GM12872 (cell line): ENCODE results near the gene RAB11FIP3.

Experiments
- TF ChIP-seq, protein P1 (sequence below): IDR thresholded peaks from 3 replicates; pipeline ENCODE4 v1.5.1; 2011; ENCODE audit warnings: low read depth, mild to moderate bottlenecking, low read length, moderate library complexity; ENCODE audit not compliant: insufficient read depth

Gene RAB11FIP3

DNA sequence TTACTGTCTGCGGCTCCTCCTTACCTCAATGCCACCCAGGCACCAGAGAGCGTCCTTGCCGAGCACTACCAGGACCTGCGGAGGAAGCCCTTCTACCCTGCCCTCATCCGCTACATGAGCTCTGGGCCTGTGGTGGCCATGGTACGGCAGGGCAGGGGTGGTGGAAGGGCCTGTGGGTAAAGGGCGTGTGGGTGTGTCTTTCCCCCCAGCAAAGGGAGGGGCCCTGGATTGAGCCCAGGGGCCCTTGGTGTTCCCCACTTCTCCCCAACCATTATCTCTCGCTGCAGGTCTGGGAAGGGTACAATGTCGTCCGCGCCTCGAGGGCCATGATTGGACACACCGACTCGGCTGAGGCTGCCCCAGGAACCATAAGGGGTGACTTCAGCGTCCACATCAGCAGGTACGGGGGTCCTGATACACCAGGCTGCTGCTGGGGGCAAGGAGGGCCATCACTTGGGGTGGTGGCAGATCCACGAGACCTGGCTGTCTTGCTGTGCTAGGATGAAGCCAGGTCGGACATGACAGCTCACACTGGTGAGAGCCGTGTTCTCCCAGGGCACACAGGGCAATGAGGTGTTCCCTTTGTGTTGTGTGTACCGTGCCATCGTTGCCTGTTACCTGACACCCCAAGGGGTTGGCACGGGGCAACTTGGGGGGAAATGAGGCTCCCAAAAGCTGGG, 26.0 kb upstream of the RAB11FIP3 start:
- TF ChIP-seq, protein P1, sequence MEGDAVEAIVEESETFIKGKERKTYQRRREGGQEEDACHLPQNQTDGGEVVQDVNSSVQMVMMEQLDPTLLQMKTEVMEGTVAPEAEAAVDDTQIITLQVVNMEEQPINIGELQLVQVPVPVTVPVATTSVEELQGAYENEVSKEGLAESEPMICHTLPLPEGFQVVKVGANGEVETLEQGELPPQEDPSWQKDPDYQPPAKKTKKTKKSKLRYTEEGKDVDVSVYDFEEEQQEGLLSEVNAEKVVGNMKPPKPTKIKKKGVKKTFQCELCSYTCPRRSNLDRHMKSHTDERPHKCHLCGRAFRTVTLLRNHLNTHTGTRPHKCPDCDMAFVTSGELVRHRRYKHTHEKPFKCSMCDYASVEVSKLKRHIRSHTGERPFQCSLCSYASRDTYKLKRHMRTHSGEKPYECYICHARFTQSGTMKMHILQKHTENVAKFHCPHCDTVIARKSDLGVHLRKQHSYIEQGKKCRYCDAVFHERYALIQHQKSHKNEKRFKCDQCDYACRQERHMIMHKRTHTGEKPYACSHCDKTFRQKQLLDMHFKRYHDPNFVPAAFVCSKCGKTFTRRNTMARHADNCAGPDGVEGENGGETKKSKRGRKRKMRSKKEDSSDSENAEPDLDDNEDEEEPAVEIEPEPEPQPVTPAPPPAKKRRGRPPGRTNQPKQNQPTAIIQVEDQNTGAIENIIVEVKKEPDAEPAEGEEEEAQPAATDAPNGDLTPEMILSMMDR = no peak

DNA sequence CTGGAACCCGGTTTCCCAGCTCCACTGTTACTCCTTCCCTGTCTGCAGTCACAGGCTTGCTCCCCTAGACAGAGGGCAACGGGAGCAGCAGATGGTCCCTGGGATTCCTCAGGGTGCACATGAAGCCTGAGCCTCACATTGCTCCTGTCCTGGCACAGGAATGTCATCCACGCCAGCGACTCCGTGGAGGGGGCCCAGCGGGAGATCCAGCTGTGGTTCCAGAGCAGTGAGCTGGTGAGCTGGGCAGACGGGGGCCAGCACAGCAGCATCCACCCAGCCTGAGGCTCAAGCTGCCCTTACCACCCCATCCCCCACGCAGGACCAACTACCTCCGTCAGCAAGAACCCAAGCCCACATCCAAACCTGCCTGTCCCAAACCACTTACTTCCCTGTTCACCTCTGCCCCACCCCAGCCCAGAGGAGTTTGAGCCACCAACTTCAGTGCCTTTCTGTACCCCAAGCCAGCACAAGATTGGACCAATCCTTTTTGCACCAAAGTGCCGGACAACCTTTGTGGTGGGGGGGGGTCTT, 25.3 kb upstream of the RAB11FIP3 start:
- TF ChIP-seq, protein P1 = no peak

DNA sequence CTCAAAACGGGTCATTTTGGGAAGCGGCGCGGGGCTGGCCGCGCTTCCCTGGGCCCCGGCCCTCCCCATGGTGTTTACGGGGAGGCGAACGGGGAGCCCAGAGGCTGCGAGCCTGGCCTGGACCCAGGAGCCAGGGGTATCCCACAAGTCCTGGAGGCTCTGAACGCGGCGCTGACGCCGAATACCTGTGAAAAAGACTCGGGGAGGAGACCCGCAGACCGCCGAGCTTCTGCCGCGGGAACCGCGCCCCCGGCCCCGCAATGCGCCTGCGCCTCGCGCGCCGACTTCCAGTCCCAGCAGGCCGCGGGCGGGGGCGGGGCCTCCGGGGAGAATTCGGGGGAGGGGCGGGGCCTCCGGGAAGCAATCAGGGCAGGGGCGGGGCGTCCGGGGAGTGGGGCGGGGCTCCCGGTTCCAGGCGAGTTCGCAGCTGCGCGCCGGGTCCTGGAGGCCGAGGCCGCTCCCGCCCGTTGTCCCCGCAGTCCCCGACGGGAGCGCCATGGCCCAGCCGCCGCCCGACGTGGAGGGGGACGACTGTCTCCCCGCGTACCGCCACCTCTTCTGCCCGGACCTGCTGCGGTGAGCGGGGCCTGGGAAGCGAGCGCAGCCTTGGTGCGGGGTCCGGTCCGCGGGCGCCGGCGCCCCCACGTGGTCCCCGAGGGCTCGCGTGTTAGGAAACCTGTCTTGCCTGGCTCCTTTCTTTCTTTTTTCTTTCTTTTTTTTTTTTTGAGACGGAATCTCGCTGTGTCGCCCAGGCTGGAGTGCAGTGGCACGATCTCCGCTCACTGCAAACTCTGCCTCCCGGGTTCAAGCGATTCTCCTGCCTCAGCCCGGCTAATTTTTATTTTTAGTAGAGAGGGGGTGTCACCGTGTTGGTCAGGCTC, 23.7 kb upstream of the RAB11FIP3 start, which contains the start of gene DECR2:
Gene DECR2 (plus strand): TSS at position 418 of the 881 bp plus-strand sequence. CDS start 79 bp downstream, at position 497.
- TF ChIP-seq, protein P1 = peak; percentile 63

GRCh38 chr16:404971-405486, 20.4 kb upstream of the RAB11FIP3 start:
- TF ChIP-seq, protein P1 = no peak

GRCh38 chr16:405548-406506, 19.6 kb upstream of the RAB11FIP3 start:
- TF ChIP-seq, protein P1 = no peak

DNA sequence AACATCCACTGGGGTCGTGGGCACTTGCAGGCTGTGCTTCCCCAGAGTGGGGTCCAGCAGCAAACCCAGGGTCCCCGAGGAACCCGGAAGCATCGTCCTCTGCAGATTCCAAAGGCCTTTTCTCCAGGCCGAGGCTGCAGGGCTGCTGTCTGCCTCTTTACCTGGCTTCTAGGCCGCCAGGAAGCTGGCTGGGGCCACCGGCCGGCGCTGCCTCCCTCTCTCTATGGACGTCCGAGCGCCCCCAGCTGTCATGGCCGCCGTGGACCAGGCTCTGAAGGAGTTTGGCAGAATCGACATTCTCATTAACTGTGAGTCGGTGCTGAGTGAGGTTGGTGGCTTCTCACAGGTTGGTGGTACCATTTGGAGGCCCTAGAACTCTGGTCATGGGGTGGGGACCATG, 18.2 kb upstream of the RAB11FIP3 start:
- TF ChIP-seq, protein P1 = no peak
